Measurements from ENCODE around the gene TOP2A.

Gene TOP2A

GRCh38 chr17:40340880-40341807 lies 76.6 kb downstream of the TOP2A start:
- no peak overlapping the region for H3K27ac ChIP-seq
- peaks cover 11% of the 10 kb centered on the region; the same call in 1 of the 2 replicates for H3K36me3 ChIP-seq (ENCODE audit: insufficient read depth, low read length)
- no peak for TF ChIP-seq EZH2 (IDR thresholded peaks at IDR 0.05)
- no peak for TF ChIP-seq FOXP2 (optimal IDR thresholded peaks at IDR 0.05; ENCODE audit: control extremely low read depth, extremely low read length, insufficient read depth)
- TF ChIP-seq POLR2AphosphoS5 (IDR thresholded peaks at IDR 0.05; ENCODE audit: borderline replicate concordance, low read depth, low read length): no peak
- no peak overlapping the region for H3K9ac ChIP-seq (ENCODE audit: insufficient read length)
- no peak for DNase-seq (ENCODE audit: low read depth, low spot score)
- H3K4me3 ChIP-seq: no peak overlapping the region
- H3K9me3 ChIP-seq (ENCODE audit: low read depth, low read length): no peaks in the 10 kb centered on the region

- no peak for DNase-seq (ENCODE audit: low read depth, low spot score)
- Histone ChIP-seq H3K9ac (ENCODE audit: insufficient read length) (no peak overlapping the region), H3K4me3 (no peak overlapping the region), H3K9me3 (ENCODE audit: low read depth, low read length) (no peaks in the 10 kb centered on the region), H3K36me3 (ENCODE audit: insufficient read depth, low read length) (peaks cover 11% of the 10 kb centered on the region; the same call in 1 of the 2 replicates), H3K27ac (no peak overlapping the region; the same call in 1 of the 2 replicates)
- TF ChIP-seq POLR2AphosphoS5 (IDR thresholded peaks at IDR 0.05; ENCODE audit: borderline replicate concordance, low read depth, low read length) (no peak), FOXP2 (optimal IDR thresholded peaks at IDR 0.05; ENCODE audit: control extremely low read depth, extremely low read length, insufficient read depth) (no peak), EZH2 (IDR thresholded peaks at IDR 0.05) (no peak)
Observed at GRCh38 chr17:40340327-40340726, 77.4 kb downstream of the TOP2A start.

GRCh38 chr17:40338941-40339649 lies 78.6 kb downstream of the TOP2A start:
- no peak for DNase-seq (ENCODE audit: low read depth, low spot score)
- no peak for TF ChIP-seq EZH2 (IDR thresholded peaks at IDR 0.05)
- TF ChIP-seq FOXP2 (optimal IDR thresholded peaks at IDR 0.05; ENCODE audit: control extremely low read depth, extremely low read length, insufficient read depth): no peak
- Histone ChIP-seq H3K27ac (peak overlapping the region; percentile 50; the same call in 1 of the 2 replicates), H3K9me3 (ENCODE audit: low read depth, low read length) (no peaks in the 10 kb centered on the region), H3K4me3 (no peak overlapping the region), H3K36me3 (ENCODE audit: insufficient read depth, low read length) (peaks cover 11% of the 10 kb centered on the region; the same call in 1 of the 2 replicates), H3K9ac (ENCODE audit: insufficient read length) (no peak overlapping the region)
